ENCODE data around the gene MTERF4. TPM values are rescaled to one million over a fixed set of nuclear protein-coding genes. Genes with fewer than 3 reads are reported as not detected.
"Not testable (repeated sequence)": the region's sequence is repeated elsewhere in the genome, so short reads cannot be mapped to it uniquely, and the experiment has no call there.

Gene MTERF4
- total and polyA plus RNA-seq, 2 of the 13 experiments (the other 11 are each of a cell fraction or from before 2014, with no cell fraction given) = 50.5 to 59.8 TPM

DNA sequence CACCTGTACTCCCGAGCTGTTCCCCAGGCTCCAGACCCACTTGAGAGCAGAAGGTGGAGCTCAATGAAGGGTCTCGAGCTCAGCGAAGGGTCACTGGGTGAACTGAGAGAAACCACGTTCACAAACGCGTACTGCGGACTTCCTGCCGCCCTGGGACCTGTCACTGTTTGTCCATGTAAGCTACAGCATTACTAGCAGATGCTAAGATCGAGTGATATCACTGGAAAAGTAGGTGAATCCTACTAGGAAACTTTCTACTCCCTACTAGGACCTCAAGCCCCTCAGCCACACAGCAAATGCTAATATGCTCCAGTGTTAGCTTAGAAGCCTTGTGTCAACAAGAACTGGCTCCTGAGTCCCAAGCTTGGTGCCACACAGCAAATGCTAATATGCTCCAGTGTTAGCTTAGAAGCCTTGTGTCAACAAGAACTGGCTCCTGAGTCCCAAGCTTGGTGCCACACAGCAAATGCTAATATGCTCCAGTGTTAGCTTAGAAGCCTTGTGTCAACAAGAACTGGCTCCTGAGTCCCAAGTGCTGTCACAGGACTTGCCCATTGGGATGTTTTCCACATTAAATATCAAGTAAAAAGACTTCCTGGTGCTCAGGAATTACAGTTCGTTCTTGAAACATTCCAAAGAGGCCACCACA is 8.8 kb downstream of the MTERF4 start (continued):
- TF ChIP-seq, protein P1, sequence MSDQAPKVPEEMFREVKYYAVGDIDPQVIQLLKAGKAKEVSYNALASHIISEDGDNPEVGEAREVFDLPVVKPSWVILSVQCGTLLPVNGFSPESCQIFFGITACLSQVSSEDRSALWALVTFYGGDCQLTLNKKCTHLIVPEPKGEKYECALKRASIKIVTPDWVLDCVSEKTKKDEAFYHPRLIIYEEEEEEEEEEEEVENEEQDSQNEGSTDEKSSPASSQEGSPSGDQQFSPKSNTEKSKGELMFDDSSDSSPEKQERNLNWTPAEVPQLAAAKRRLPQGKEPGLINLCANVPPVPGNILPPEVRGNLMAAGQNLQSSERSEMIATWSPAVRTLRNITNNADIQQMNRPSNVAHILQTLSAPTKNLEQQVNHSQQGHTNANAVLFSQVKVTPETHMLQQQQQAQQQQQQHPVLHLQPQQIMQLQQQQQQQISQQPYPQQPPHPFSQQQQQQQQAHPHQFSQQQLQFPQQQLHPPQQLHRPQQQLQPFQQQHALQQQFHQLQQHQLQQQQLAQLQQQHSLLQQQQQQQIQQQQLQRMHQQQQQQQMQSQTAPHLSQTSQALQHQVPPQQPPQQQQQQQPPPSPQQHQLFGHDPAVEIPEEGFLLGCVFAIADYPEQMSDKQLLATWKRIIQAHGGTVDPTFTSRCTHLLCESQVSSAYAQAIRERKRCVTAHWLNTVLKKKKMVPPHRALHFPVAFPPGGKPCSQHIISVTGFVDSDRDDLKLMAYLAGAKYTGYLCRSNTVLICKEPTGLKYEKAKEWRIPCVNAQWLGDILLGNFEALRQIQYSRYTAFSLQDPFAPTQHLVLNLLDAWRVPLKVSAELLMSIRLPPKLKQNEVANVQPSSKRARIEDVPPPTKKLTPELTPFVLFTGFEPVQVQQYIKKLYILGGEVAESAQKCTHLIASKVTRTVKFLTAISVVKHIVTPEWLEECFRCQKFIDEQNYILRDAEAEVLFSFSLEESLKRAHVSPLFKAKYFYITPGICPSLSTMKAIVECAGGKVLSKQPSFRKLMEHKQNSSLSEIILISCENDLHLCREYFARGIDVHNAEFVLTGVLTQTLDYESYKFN (CRISPR knock-in tag; conservative IDR thresholded peaks at IDR 0.05) = peak; percentile 96
- TF ChIP-seq NFIC (IDR thresholded peaks at IDR 0.05; ENCODE audit: low read length) = peak; percentile 86
- TF ChIP-seq, protein P2, sequence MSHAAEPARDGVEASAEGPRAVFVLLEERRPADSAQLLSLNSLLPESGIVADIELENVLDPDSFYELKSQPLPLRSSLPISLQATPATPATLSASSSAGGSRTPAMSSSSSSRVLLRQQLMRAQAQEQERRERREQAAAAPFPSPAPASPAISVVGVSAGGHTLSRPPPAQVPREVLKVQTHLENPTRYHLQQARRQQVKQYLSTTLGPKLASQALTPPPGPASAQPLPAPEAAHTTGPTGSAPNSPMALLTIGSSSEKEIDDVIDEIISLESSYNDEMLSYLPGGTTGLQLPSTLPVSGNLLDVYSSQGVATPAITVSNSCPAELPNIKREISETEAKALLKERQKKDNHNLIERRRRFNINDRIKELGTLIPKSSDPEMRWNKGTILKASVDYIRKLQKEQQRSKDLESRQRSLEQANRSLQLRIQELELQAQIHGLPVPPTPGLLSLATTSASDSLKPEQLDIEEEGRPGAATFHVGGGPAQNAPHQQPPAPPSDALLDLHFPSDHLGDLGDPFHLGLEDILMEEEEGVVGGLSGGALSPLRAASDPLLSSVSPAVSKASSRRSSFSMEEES (CRISPR knock-in tag; IDR thresholded peaks at IDR 0.05) = peak; percentile 98
- TF ChIP-seq MIER2 (CRISPR knock-in tag; IDR thresholded peaks at IDR 0.05) = 0 out of 2 replicates have a peak, but pooled peaks have one; percentile 26
- TF ChIP-seq HOXA3 (CRISPR knock-in tag; IDR thresholded peaks at IDR 0.05) = peak; percentile 77; the same call in 1 of the 2 replicates
- TF ChIP-seq MAZ (IDR thresholded peaks at IDR 0.05; ENCODE audit: borderline replicate concordance, low read depth, low read length) = not testable (repeated sequence)
- TF ChIP-seq MAZ (CRISPR knock-in tag; IDR thresholded peaks at IDR 0.05; ENCODE audit: low read depth) = peak; percentile 60; the same call in 1 of the 2 replicates
- peak; percentile 21; the same call in 1 of the 2 replicates for TF ChIP-seq RAD21 (CRISPR knock-in tag; IDR thresholded peaks at IDR 0.05)
- peak; percentile 85 for TF ChIP-seq IRF2 (CRISPR knock-in tag; IDR thresholded peaks at IDR 0.05)
